A673 (cell line): Measurements from ENCODE around the gene MTHFSD. TPM values are rescaled to one million over a fixed set of nuclear protein-coding genes. Genes with fewer than 3 reads are reported as not detected.

Experiments
- BruUV-seq: library from RNA; stranded (reverse); fragments of 400-500 nt; replicated peaks from 2 replicates; lab custom pipeline; 2021; lab: Mats Ljungman, UMichigan
- CTCF ChIA-PET: fragments of 300-600 bp; sonication (Branson Sonifier 250); formaldehyde crosslinking; loops from one replicate; lab custom pipeline; 2022; ENCODE audit warnings: antibody characterized with exemption; lab: Charles Lee
- POLR2A ChIA-PET: fragments of 300-600 bp; sonication (Branson Sonifier 250); formaldehyde crosslinking; loops from one replicate; lab custom pipeline; 2022; ENCODE audit warnings: antibody characterized with exemption; ENCODE audit not compliant: low non-redundant PET; lab: Charles Lee
- DNase-seq: peaks from one replicate; pipeline ENCODE4 v3.0.0-alpha.2; 2015; ENCODE audit warnings: low spot score
- H3K27ac ChIP-seq: fragments of 200-600 bp; sonication (generic); 2 replicates; pipeline ENCODE4 v1.5.1; 2016; ENCODE audit warnings: mixed run types, low read depth, mild to moderate bottlenecking, mixed read lengths, antibody characterized with exemption, low read length; ENCODE audit not compliant: poor library complexity, severe bottlenecking
- H3K27me3 ChIP-seq: fragments of 200-600 bp; sonication (generic); replicated peaks from 2 replicates; pipeline ENCODE4 v1.6.1; 2017; ENCODE audit warnings: mixed run types, low read depth, mild to moderate bottlenecking, mixed read lengths, antibody characterized with exemption, low read length; ENCODE audit not compliant: insufficient read depth, poor library complexity
- H3K36me3 ChIP-seq: fragments of 200-600 bp; sonication (generic); 2 replicates; pipeline ENCODE4 v1.6.1; 2016; ENCODE audit warnings: mixed run types, mild to moderate bottlenecking, mixed read lengths, antibody characterized with exemption, low read length; ENCODE audit not compliant: insufficient read depth, poor library complexity, severe bottlenecking
- H3K4me1 ChIP-seq: fragments of 200-600 bp; sonication (generic); 2 replicates; pipeline ENCODE4 v1.6.1; 2017; ENCODE audit warnings: mixed run types, mild to moderate bottlenecking, mixed read lengths, antibody characterized with exemption, low read length; ENCODE audit not compliant: insufficient read depth, poor library complexity, severe bottlenecking
- H3K4me3 ChIP-seq: fragments of 200-600 bp; sonication (generic); 2 replicates; pipeline ENCODE4 v1.5.1; 2016; ENCODE audit warnings: low read depth, mixed run types, mild to moderate bottlenecking, mixed read lengths, low read length; ENCODE audit not compliant: poor library complexity, severe bottlenecking
- H3K9me3 ChIP-seq: fragments of 200-600 bp; sonication (generic); 2 replicates; pipeline ENCODE4 v1.6.1; 2016; ENCODE audit warnings: mixed run types, low read depth, mild to moderate bottlenecking, mixed read lengths, antibody characterized with exemption, low read length; ENCODE audit not compliant: poor library complexity, severe bottlenecking
- CTCF ChIP-seq: fragments of 300-800, 200-600 bp; sonication (generic); conservative IDR thresholded peaks from 2 replicates; pipeline ENCODE4 v1.5.1; 2017; ENCODE audit warnings: low read depth, mild to moderate bottlenecking, antibody characterized with exemption, low read length, moderate library complexity, mixed read lengths
- EZH2 ChIP-seq: fragments of 200-600 bp; sonication (generic); IDR thresholded peaks from 2 replicates; pipeline ENCODE4 v1.6.1; 2017; ENCODE audit warnings: borderline replicate concordance, low read depth, mild to moderate bottlenecking, mixed read lengths, antibody characterized with exemption, low read length; ENCODE audit not compliant: poor library complexity, severe bottlenecking
- intact Hi-C: fragments of 100-400 bp; cut with micrococcal nuclease; formaldehyde crosslinking; loops from one replicate; pipeline ENCODE4 v1.10.0; 2022; ENCODE audit not compliant: unreplicated experiment
- total RNA-seq: library from RNA; stranded (reverse); gene quantifications from 2 replicates; pipeline ENCODE4 v1.2.3, GENCODE V29; 2021

The MTHFSD gene
- total RNA-seq, 1 experiment from 2014 or later, result 27.5 TPM

- DNase-seq, result peak; percentile 16
- H3K4me3 ChIP-seq, result peak overlapping the region; percentile 39
These were observed 12.1 kb upstream of the MTHFSD start for GRCh38 chr16:86566966-86567700.

GRCh38 chr16:86566601-86566965 is 11.5 kb upstream of the MTHFSD start, which contains the start of gene FOXC2:
TSS of gene FOXC2 (plus strand) at chr16:86566829. CDS start at chr16:86567336, 507 bp downstream.
- Histone ChIP-seq H3K27me3 (peaks cover 68% of the 10 kb centered on the region), H3K9me3 (no peaks in the 10 kb centered on the region), H3K36me3 (no peaks in the 10 kb centered on the region), H3K4me3 (peak within 1 kb of the TSS; percentile 39), H3K4me1 (peaks cover 4% of the 10 kb centered on the region), H3K27ac (no peak within 1 kb of the TSS)
- ChIA-PET CTCF (interaction anchor here (0.5 to 1.0 kb wide), 2 partner anchors 10 to 310 kb away, joined by 4 to 11 read pairs; no protein-coding TSS in a partner anchor), POLR2A (no interaction called here)
- DNase-seq, result peak; percentile 93
- intact Hi-C loops, result loop anchor here (10.0 kb wide), 1 partner anchor 1068 kb away; no protein-coding TSS in a partner anchor
- no peak for TF ChIP-seq EZH2
- no peak for TF ChIP-seq CTCF
- no TSS peak for BruUV-seq

More at GRCh38 chr16:86566966-86567700, 12.1 kb upstream of the MTHFSD start:
- no peak for TF ChIP-seq CTCF
- TF ChIP-seq EZH2, result no peak
- H3K27me3 ChIP-seq, result peaks cover 68% of the 10 kb centered on the region
- no peak overlapping the region for H3K27ac ChIP-seq
- no TSS peak for BruUV-seq
- ChIA-PET CTCF (interaction anchor here (0.5 to 1.0 kb wide), 2 partner anchors 9 to 309 kb away, joined by 4 to 11 read pairs; no protein-coding TSS in a partner anchor), POLR2A (no interaction called here)
- no peaks in the 10 kb centered on the region for H3K36me3 ChIP-seq
- H3K9me3 ChIP-seq, result no peaks in the 10 kb centered on the region
- intact Hi-C loops, result loop anchor here (10.0 kb wide), 1 partner anchor 1068 kb away; no protein-coding TSS in a partner anchor
- H3K4me1 ChIP-seq, result peaks cover 4% of the 10 kb centered on the region

GRCh38 chr16:86565644-86566511 is 10.8 kb upstream of the MTHFSD start:
- Histone ChIP-seq H3K9me3 (no peaks in the 10 kb centered on the region), H3K27ac (no peak overlapping the region), H3K36me3 (no peaks in the 10 kb centered on the region), H3K4me1 (peaks cover 4% of the 10 kb centered on the region), H3K27me3 (peaks cover 64% of the 10 kb centered on the region), H3K4me3 (no peak overlapping the region)
- intact Hi-C loops, result loop anchor here (10.0 kb wide), 1 partner anchor 1069 kb away; no protein-coding TSS in a partner anchor
- no TSS peak for BruUV-seq
- POLR2A ChIA-PET, result no interaction called here
- DNase-seq, result no peak
- no peak for TF ChIP-seq CTCF
- TF ChIP-seq EZH2, result no peak
- CTCF ChIA-PET, result interaction anchor here (1.0 kb wide), 1 partner anchor 310 kb away, joined by 4 read pairs; no protein-coding TSS in a partner anchor
